Activated naive CD4-positive, alpha-beta T cell treated with anti-CD3 and anti-CD28 coated beads, Interleukin-2, amount 50 U/mL, for 72 hours (primary cell): ENCODE data around the gene ZSCAN29. TPM values are rescaled to one million over a fixed set of nuclear protein-coding genes. Genes with fewer than 3 reads are reported as not detected.

Source experiments
- ATAC-seq, 2 donors: fragments of 150-1000 bp; cut with Tn5 transposase; 2 replicates each; pipeline ENCODE4 v1.10.0; 2021; ENCODE audit warnings: mild to moderate bottlenecking in 2 of 2, moderate library complexity in 2 of 2
- DNase-seq, 2 donors: peaks; one replicate each; pipeline ENCODE4 v3.0.0; 2021 to 2022; ENCODE audit warnings: low spot score in 2 of 2
- H3K27ac Mint-ChIP-seq, 2 donors: one replicate each; pipeline ENCODE4 v1.8.0; 2022; ENCODE audit warnings: mild to moderate bottlenecking in 2 of 2, mixed read lengths in 2 of 2
- H3K36me3 Mint-ChIP-seq, 2 donors: one replicate each; pipeline ENCODE4 v1.8.0; 2022; ENCODE audit warnings: mixed read lengths in 2 of 2
- H3K9me3 Mint-ChIP-seq, 2 donors: one replicate each; pipeline ENCODE4 v1.8.0; 2022; ENCODE audit warnings: mixed read lengths in 2 of 2
- total RNA-seq, 2 donors: library from RNA; stranded (reverse); gene quantifications; one replicate each; pipeline ENCODE4 v1.2.3, GENCODE V29; 2022

ZSCAN29 gene
- total RNA-seq, 2 donors from 2014 or later = 17.0 to 22.7 TPM

DNA sequence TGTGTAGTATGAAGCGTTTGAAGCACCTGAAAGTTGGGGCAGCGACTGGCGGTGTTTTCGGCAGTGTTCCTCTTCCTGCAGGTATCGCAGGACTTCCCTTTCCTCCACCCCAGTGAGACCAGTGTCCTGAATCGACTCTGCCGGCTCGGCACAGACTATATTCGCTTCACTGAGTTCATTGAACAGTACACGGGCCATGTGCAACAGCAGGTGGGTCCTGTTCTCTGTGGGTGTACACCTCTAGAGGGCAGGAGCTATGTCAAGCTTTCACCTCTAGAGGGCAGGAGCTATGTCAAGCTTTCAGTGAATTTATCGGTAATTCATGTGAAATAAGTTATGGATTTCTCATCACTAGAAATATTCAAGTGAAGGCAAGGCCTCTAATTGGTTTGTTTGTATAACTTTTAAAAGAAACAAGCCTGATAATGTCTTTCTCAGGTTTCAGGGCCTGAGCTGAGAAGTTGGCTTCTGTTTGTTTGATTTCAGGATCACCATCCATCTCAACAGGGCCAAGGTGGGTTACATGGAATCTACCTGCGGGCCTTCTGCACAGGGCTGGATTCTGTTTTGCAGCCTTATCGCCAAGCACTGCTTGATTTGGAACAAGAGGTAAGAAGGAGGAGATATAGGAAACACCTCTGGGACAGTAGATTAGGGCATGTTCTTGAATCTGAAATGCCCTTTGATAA, 5.3 kb upstream of the ZSCAN29 start:
- no peaks in the 10 kb centered on the region for H3K9me3 Mint-ChIP-seq

DNA sequence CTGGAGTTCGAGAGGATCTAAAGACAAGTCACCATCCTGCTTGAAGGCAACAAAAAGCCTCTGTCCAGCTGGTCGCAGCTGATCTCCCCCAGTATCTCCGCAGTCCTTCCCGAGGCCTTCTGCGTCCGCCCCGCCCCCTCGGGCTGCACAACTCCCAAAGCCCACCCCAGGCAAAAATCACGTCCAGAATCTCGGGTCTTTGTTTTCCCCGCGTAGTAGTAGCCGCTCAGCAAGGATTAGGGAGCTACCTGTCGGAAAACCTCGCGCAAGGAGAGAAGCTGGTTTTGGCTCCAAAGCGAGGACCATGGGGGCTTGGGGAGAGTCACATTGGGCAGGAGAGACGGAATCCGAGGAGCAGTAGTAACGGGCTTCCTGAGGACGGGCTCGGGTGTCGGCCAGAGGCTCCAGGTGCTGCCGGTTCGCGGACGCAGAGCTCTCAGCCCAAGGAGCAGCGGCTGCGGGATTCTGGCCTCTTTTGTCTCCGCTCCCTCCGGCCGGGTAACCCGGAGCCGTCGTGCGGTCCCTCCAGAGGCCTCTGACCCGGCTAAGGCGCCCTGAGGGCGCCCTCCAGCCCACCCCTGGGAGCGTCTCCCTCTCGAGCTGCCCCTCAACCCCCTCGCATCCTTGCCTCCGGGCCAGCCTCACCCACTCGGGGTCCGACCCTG, 401 bp downstream of the ZSCAN29 start:
- H3K9me3 Mint-ChIP-seq = peaks cover 14 to 18% of the 10 kb centered on the region in 2 donors
- ATAC-seq (peak; percentile 60 to 66), DNase-seq (peak in 1 of 2 donors; percentile 9)
- peak overlapping the region; percentile 93 to 96 for H3K27ac Mint-ChIP-seq
- H3K36me3 Mint-ChIP-seq = peaks cover 47 to 50% of the 10 kb centered on the region in 2 donors

More for the DNA sequence above, 5.3 kb upstream of the ZSCAN29 start:
- peaks cover 22 to 25% of the 10 kb centered on the region in 2 donors for H3K36me3 Mint-ChIP-seq
- peak in 1 of 2 donors; percentile 27 for DNase-seq
- H3K27ac Mint-ChIP-seq = no peak overlapping the region
- ATAC-seq = peak; percentile 33 to 64

DNA sequence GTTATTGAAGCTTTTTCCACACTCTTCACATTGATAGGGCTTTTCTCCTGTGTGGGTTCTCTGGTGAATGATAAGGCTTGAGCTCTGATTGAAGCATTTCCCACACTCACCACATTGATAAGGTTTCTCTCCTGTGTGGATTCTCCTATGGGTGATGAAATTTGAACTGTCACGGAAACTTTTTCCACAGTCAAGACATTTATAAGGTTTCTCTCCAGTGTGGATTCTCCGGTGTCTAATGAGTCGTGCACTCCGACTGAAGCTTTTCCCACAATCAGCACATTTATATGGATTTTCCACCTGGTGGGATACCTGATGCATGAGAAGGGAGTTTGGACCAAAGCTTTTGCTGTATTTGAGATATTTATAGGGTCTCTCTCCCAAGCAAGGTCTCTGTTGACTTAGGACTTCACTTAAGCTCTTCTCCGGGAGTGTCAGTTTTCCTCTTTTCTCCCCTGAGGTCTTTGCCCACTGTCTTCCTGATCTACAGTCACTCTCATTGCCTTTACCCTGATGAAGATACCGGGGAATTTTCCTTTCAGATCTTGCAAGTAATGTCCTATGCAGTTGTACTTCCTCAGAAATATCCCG, 9.4 kb downstream of the ZSCAN29 start:
- H3K27ac Mint-ChIP-seq = no peak overlapping the region
- peaks cover 70 to 87% of the 10 kb centered on the region in 2 donors for H3K36me3 Mint-ChIP-seq
- peaks cover 36 to 40% of the 10 kb centered on the region in 2 donors for H3K9me3 Mint-ChIP-seq
- no peak for ATAC-seq
- DNase-seq = no peak

DNA sequence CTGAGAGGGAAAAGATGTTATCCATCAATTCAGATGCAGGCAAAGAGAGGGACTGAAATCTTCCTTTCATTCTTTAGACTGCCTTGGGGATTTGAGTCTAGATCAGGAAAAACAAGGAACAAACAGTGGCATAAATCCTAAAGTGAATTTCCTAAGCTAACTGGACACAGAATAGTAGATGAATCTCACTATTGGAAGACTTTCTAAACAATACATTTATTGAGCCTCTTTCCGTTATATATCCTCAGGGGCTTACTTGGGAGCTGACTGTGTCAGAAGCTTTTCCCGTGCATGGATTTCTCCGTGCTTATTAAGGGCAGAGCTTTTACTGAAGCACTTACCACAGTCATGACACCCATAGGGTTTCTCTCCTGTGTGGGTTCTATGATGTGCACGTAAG, 10.0 kb downstream of the ZSCAN29 start:
- H3K27ac Mint-ChIP-seq = no peak overlapping the region
- peaks cover 31 to 34% of the 10 kb centered on the region in 2 donors for H3K9me3 Mint-ChIP-seq
- no peak for ATAC-seq

DNA sequence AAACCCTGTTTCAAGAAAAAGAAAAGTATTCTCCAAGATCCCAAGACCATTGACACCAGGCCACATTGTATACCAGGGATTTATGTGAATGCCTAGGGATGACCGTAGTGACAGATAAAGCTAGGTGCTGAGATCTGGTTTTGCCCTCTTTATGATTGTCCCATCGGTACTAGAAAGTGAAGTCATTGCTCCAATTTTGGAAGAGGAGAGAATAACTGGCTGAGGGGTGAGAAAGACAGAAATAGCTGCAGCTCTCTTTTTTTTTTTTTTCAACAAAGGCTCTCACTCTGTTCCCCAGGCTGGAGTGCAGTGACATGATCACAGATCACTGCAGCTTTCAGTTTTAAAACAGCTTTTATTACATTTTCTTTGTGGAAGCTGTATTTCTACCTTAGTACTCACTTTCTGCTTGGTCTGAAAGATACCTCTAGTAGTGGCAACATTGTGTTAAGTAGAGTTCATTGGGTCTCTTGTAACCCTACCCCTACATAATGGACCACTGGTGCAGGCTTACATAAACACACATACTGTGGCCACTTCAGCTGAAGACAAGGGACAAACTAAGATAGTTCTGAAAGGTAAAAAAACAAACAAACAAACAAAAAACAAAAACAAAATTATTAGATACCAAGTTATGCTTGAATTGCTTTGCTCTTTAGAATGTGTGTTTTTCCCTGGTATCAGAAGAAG, 18.0 kb downstream of the ZSCAN29 start:
- DNase-seq (no peak), ATAC-seq (no peak)
- Mint-ChIP-seq H3K36me3 (peaks cover 0 to 10% of the 10 kb centered on the region in 2 donors), H3K27ac (no peak overlapping the region), H3K9me3 (no peaks in the 10 kb centered on the region)

More for the DNA sequence above, 10.0 kb downstream of the ZSCAN29 start:
- DNase-seq = no peak
- peaks cover 64 to 87% of the 10 kb centered on the region in 2 donors for H3K36me3 Mint-ChIP-seq

DNA sequence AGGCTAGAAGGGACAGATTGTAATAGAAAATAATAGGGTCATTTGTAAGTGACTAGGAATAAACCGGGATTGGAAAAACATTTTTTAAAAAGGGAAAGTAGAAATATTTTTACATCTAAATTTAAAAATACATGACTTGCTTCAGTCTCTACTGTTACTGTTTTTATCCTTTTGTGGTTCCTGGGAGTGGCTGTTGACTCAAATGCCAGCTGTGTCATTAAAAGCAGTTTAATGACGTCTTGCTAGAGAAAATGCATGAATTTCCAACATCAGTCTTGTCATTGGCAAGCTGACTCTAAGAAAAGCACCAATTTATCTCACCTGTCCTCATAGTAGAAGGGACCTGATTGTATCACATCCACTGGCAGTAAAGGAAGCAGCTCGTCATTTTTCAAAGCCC, 23.7 kb downstream of the ZSCAN29 start:
- ATAC-seq = no peak
- Mint-ChIP-seq H3K36me3 (peaks cover 0 to 5% of the 10 kb centered on the region in 2 donors), H3K9me3 (no peaks in the 10 kb centered on the region), H3K27ac (no peak overlapping the region)
- DNase-seq = no peak

DNA sequence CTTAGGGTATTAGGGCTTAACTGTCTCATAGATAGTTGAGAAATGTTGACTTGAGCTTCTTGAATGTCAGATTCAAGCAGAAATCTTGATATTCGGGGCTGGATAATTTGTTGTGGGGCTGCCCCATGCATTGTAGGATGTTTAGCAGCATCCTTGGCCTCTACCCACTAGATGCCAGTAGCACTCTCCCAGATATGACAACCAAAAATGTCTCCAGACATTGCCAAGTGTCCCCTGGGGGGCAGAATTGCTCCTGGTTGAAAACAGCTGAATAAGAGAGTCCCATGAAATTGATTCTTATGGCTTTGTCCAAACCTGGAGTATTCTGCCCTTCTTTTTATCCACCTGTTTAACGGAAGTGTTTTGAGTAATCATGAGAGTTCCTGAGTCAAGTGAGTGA, 24.5 kb downstream of the ZSCAN29 start:
- no peak for ATAC-seq
- no peaks in the 10 kb centered on the region for H3K9me3 Mint-ChIP-seq
- DNase-seq = no peak

DNA sequence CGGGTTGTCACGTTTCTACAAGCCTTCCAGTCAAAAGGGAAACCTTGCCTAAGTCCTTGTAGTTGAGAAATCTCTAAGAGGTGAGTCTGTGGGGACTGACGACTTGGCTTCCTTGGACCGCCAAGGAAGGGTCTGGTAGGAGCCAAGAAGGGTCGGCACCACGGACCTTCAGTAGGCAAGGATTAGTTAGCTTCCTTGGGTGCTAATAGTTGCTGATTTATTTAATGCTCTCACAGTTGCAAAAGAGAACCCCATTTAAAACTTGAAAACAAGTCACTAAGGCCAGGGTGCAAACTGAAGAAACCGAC, 40.1 kb downstream of the ZSCAN29 start:
- H3K27ac Mint-ChIP-seq = peak overlapping the region; percentile 39 to 97
- ATAC-seq = peak in 1 of 2 donors; percentile 21
- no peaks in the 10 kb centered on the region for H3K9me3 Mint-ChIP-seq
- peaks cover 34 to 42% of the 10 kb centered on the region in 2 donors for H3K36me3 Mint-ChIP-seq
- DNase-seq = no peak

More for the DNA sequence above, 24.5 kb downstream of the ZSCAN29 start:
- H3K27ac Mint-ChIP-seq = no peak overlapping the region
- peaks cover 0 to 5% of the 10 kb centered on the region in 2 donors for H3K36me3 Mint-ChIP-seq

DNA sequence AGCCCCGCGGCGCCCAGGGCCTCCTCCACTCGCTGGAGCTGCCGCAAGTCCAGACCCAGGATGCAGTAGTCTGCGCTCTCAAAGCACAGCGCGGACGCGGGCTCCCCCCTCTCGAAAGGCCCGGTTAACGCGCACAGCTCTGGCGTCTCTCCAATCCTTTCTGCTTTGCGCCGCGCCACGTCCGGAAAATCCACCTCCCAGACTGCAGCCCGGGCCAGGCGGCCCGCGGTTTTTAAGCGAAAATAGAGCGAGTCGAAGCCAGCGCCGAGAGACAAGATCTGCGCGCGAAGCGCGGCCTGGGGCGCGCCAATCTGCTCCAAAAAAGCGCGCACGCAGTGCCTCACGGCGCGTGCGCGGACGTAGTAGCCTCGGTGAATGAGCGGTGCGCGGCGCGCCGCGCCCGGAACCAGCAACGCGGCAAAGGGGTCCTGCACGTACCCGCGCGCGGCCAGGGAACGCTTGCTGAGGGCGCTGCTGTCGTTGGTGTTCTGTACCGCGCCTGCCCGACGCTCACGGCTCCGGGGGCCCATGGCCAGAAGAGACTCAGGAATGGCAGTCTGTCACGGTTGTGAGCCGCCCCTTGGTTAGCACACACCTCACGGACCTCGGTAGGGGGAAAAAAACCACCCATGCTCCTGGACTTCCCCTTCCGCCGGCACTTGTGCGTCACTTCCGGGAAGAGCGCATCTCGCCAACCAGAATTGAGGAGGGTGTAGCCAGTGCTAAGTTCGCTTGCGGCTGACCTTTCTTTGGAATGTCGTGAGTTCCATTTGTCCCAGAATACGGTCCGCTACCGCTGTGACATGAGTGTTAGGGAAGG, 40.7 kb downstream of the ZSCAN29 start, which contains the start of gene LCMT2:
Gene LCMT2, minus strand, starts transcription at position 614 of the 820 bp plus-strand sequence. Its CDS starts 84 bp downstream, at position 530.
- Mint-ChIP-seq H3K27ac (peak within 1 kb of the TSS; percentile 94 to 97), H3K36me3 (peaks cover 34 to 42% of the 10 kb centered on the region in 2 donors), H3K9me3 (no peaks in the 10 kb centered on the region)
- DNase-seq (peak; percentile 84 to 91), ATAC-seq (peak; percentile 93 to 94)

DNA sequence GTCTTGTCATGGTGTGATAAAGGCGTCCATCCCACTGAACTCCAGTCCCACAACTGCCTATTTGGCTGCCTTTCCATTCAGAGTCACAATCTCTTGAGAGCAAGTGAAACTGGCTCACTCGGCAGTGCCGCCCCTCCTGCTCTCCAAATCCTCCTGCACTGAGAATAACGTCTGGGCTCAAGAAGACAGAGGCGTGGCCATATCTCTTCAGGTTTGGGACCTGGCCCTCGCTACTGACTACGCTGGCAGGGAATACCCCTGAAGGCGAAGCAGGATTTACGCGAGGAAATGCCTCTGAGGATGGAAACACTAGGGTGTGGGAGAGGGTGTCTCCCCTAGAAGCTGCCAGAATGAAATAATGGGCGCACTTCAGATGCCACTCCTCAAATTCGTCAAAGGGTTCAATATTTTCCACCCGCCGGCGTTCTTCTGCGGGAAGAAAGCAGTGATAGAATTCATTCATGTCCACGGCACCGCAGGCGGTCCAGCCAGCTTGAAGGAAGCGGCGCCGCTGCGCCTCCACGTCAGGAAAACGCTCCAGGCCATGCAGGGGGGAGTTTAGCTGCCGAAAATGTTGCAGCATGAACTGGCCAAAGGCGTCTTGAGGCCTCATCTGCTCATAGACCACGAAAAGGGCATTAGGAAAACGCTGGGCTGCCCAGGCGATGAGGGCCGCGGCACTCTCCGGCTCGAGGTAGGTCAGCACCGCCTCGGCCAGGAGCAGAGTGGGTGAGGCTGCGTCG, 41.5 kb downstream of the ZSCAN29 start:
- no peak for ATAC-seq
- Mint-ChIP-seq H3K9me3 (no peaks in the 10 kb centered on the region), H3K27ac (peak overlapping the region; percentile 94 to 97), H3K36me3 (peaks cover 34 to 42% of the 10 kb centered on the region in 2 donors)
- DNase-seq = peak in 1 of 2 donors; percentile 23

DNA sequence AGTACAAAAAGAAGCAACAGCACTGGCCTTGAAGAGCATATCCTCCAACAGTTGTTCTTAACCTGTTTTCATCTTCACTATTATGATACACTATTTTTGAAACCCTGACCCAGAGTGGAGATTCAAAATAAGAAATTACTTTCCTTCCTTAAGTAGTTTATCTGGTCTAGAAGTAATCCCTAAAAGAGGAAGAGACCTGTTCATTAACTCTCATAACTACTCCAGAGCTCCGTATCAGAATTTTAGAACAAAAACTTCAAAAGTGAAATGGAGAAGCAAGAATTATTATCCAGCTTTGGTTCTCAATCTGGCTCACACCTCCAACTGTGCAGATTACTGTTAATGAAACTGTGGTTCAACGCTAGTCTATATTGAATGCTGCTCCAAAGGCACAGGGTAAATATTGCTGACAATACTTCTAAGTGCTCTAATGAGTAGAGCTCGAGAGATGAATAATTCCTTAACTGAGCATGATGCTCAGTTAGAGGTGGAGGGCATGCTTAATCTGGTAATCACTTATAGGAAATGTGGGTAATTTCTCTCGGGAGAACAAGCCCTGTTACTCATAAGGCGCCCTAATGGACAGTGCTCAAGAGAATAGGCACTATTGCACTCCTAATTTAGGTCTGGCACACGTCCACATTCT, 45.7 kb downstream of the ZSCAN29 start:
- no peak overlapping the region for H3K27ac Mint-ChIP-seq
- ATAC-seq = no peak
- DNase-seq = no peak
- no peaks in the 10 kb centered on the region for H3K9me3 Mint-ChIP-seq
- peaks cover 22 to 27% of the 10 kb centered on the region in 2 donors for H3K36me3 Mint-ChIP-seq

DNA sequence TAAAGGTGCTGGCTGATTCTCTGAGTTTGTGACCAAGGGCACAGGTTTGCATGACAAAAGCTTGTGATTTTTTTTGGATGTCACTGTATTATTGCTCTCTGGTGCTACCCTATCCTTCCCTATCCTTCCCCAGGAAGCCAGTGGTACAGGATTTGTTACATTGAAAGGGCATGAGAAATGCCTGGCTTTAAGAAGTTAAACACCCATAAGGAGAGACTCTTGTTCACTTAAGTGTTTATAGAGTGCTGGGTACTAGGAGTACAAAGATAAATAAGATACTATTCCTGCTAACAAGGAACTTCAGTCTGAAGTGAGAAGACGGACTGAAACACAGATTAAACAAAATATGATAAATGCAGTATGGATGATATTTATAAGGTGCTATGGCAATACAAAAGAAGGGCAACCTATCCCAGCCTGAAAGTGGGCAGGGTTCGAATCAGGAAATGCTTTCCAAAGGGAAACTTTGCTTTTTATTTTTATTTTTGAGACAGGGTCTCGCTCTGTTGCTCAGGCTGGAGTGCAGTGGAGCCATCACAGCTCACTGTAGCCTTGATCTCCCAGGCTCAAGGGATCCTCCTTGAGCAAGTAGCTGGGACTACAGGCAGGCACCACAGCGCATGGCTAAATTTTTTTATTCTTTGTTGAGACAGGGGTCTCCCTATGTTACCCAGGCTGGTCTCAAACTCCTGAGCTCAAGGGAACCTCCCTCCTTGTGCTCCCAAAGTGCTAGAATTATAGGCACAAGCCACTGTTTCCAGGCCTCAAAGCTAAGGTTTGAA, 51.7 kb downstream of the ZSCAN29 start:
- DNase-seq = no peak
- Mint-ChIP-seq H3K9me3 (no peaks in the 10 kb centered on the region), H3K27ac (no peak overlapping the region), H3K36me3 (no peaks in the 10 kb centered on the region)
- no peak for ATAC-seq

DNA sequence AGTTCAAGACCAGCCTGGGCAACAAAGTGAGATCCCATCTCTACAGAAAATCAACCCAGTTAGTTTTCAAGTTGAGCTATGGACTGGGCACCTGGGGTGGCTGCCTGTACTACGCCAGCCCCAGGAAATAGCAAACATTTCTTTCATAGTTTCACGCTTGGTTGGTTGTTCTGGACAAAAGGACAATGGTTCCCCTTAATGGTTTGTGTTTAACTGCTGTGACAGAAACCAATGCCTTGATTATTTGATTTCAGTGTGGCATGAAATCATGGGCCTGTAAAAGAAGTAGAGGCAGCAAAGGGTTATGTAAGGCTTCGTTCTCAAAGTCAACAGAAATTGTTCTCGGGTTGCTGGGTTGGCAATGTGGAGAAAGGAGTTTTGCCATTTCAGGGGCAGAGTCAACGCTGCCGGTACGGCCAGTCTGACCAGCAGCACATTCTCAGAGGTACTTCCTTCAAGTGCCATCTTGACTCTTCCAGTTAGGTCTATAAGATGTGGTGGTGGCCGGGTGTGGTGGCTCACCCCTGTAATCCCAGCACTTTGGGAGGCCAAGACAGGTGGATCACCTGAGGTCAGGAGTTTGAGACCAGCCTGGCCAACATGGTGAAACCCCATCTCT, 53.2 kb downstream of the ZSCAN29 start:
- Mint-ChIP-seq H3K36me3 (no peaks in the 10 kb centered on the region), H3K27ac (no peak overlapping the region), H3K9me3 (no peaks in the 10 kb centered on the region)
- DNase-seq (no peak), ATAC-seq (no peak)

DNA sequence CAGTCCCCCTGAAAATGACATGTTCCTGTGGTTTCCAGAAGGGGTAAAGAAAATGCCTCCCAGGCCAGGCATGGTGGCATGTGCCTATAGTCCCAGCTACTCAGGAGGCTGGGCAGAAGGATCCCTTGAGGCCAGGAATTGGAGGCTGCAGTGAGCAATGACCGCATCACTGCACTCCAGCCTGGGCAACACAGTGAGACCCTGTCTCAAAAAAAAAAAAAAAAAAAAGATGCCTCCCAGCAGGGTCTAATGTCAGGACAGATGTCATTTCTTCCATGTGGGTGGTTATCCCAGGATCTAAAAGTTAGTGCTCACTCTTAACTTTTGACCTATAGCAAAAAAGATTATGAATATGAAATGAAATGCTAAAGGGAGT, 53.9 kb downstream of the ZSCAN29 start:
- no peaks in the 10 kb centered on the region for H3K36me3 Mint-ChIP-seq
- ATAC-seq = no peak
- no peak for DNase-seq
- no peak overlapping the region for H3K27ac Mint-ChIP-seq
- no peaks in the 10 kb centered on the region for H3K9me3 Mint-ChIP-seq
